Activated CD4-positive, alpha-beta T cell treated with anti-CD3 and anti-CD28 coated beads for 36 hours (primary cell): ENCODE measurements around the gene EML5. TPM values are rescaled to one million over a fixed set of nuclear protein-coding genes. Genes with fewer than 3 reads are reported as not detected.

Source experiments
- ATAC-seq: fragments of 200-7000 bp; cut with Tn5 transposase; one replicate; pipeline ENCODE4 v1.10.0; 2021; ENCODE audit warnings: mild to moderate bottlenecking, moderate library complexity
- CTCF ChIA-PET: fragments of 350-600 bp; sonication (Branson Sonifier 250); formaldehyde crosslinking; loops from one replicate; lab custom pipeline; 2021; ENCODE audit warnings: antibody characterized with exemption; lab: Charles Lee
- POLR2A ChIA-PET: fragments of 350-600 bp; sonication (Branson Sonifier 250); formaldehyde crosslinking; loops from one replicate; lab custom pipeline; 2021; ENCODE audit warnings: antibody characterized with exemption, inconsistent platforms; lab: Charles Lee
- DNase-seq: peaks from one replicate; pipeline ENCODE4 v3.0.0-alpha.2; 2020
- H3K27ac Mint-ChIP-seq: one replicate; pipeline ENCODE4 v1.8.0; 2021; ENCODE audit warnings: mixed read lengths
- H3K27me3 Mint-ChIP-seq: one replicate; pipeline ENCODE4 v1.8.0; 2021; ENCODE audit warnings: mixed read lengths
- H3K36me3 Mint-ChIP-seq: one replicate; pipeline ENCODE4 v1.8.0; 2021; ENCODE audit warnings: low read depth, mixed read lengths
- H3K4me1 Mint-ChIP-seq: one replicate; pipeline ENCODE4 v1.8.0; 2021; ENCODE audit warnings: mixed read lengths
- H3K4me3 Mint-ChIP-seq: one replicate; pipeline ENCODE4 v1.8.0; 2021; ENCODE audit warnings: mild to moderate bottlenecking, moderate library complexity, mixed read lengths
- H3K9me3 Mint-ChIP-seq: one replicate; pipeline ENCODE4 v1.8.0; 2021; ENCODE audit warnings: low read depth, mixed read lengths
- intact Hi-C, 2 experiments: fragments of 100-400 bp; cut with DNase I in 1 of 2; cut with micrococcal nuclease in 1 of 2; formaldehyde crosslinking; loops; one replicate each; pipeline versions ENCODE4 v1.14.2 to v1.15.1; 2022 to 2024; cut with DNase I, micrococcal nuclease
- total RNA-seq, 2 experiments: library from RNA; stranded (reverse); gene quantifications; one replicate each; pipeline ENCODE4 v1.2.3, GENCODE V29; 2021

The EML5 gene
- total RNA-seq, 2 experiments from 2014 or later: 8.1 TPM

DNA sequence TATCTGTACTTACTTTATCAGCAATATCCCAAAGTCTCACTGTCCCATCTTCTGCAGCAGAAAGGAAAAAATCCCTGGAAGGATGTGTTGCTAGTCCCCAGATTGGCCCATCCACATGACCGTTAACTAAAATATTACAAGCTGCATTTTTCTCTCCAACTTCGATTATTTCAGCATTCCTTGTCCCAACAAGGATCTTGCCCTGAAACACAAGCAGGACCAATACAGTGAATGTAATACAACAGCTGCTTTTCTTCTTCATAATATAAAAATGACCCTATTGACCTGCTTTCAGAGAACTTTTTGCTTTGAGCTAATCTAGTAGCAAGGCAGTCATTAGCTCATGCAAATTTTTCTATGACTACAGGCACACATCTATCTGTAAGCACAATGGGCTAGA, 171.7 kb downstream of the EML5 start:
- Mint-ChIP-seq H3K4me1 (no peaks in the 10 kb centered on the region), H3K27ac (no peak overlapping the region), H3K36me3 (peaks cover 22% of the 10 kb centered on the region), H3K27me3 (no peaks in the 10 kb centered on the region), H3K9me3 (no peaks in the 10 kb centered on the region), H3K4me3 (no peak overlapping the region)
- ChIA-PET POLR2A (no interaction called here), CTCF (interaction anchor here (0.6 to 1.2 kb wide), 2 partner anchors 43 to 91 kb away, joined by 3 read pairs; no protein-coding TSS in a partner anchor)
- intact Hi-C loops: no loop called here
- no peak for DNase-seq
- ATAC-seq: no peak

GRCh38 chr14:88618476-88618875, 174.3 kb downstream of the EML5 start:
- no peaks in the 10 kb centered on the region for H3K9me3 Mint-ChIP-seq
- peaks cover 22% of the 10 kb centered on the region for H3K36me3 Mint-ChIP-seq
- DNase-seq: no peak
- no peak overlapping the region for H3K27ac Mint-ChIP-seq
- no peak for ATAC-seq
- ChIA-PET POLR2A (no interaction called here), CTCF (no interaction called here)
- no peak overlapping the region for H3K4me3 Mint-ChIP-seq
- intact Hi-C loops: no loop called here
- H3K4me1 Mint-ChIP-seq: peaks cover 5% of the 10 kb centered on the region
- no peaks in the 10 kb centered on the region for H3K27me3 Mint-ChIP-seq

- ChIA-PET CTCF (no interaction called here), POLR2A (no interaction called here)
- H3K4me1 Mint-ChIP-seq: peaks cover 10% of the 10 kb centered on the region
- H3K27ac Mint-ChIP-seq: no peak overlapping the region
- no peak for DNase-seq
- intact Hi-C loops: no loop called here
- H3K4me3 Mint-ChIP-seq: no peak overlapping the region
- H3K36me3 Mint-ChIP-seq: peaks cover 27% of the 10 kb centered on the region
- H3K9me3 Mint-ChIP-seq: no peaks in the 10 kb centered on the region
- no peak for ATAC-seq
- no peaks in the 10 kb centered on the region for H3K27me3 Mint-ChIP-seq
Observed at GRCh38 chr14:88617479-88617878, 175.3 kb downstream of the EML5 start.

DNA sequence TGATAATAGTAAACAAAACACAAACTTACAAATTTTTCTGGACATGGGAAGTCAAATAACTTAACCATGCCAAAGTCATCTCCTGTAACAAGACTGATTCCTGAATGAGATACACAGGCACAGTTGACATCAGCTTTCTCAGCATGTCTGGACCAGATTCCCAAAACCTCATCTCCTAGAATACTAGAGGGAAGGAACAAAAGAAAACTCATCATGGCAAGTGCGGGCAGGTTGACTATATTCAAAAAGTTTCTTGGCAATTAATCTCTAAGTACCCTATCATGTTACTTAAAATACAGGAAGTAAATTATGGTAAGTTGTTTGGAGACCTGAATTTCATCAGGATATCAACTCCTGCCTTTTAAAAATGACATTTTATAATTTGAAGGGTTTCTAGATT, 176.1 kb downstream of the EML5 start:
- H3K9me3 Mint-ChIP-seq: no peaks in the 10 kb centered on the region
- intact Hi-C loops: no loop called here
- H3K4me3 Mint-ChIP-seq: no peak overlapping the region
- peaks cover 12% of the 10 kb centered on the region for H3K4me1 Mint-ChIP-seq
- peaks cover 28% of the 10 kb centered on the region for H3K36me3 Mint-ChIP-seq
- ChIA-PET POLR2A (no interaction called here), CTCF (interaction anchor here (0.9 to 1.0 kb wide), 2 partner anchors 19 to 21 kb away, joined by 3 to 4 read pairs; no protein-coding TSS in a partner anchor)
- ATAC-seq: no peak
- DNase-seq: no peak
- H3K27ac Mint-ChIP-seq: no peak overlapping the region
- H3K27me3 Mint-ChIP-seq: no peaks in the 10 kb centered on the region

DNA sequence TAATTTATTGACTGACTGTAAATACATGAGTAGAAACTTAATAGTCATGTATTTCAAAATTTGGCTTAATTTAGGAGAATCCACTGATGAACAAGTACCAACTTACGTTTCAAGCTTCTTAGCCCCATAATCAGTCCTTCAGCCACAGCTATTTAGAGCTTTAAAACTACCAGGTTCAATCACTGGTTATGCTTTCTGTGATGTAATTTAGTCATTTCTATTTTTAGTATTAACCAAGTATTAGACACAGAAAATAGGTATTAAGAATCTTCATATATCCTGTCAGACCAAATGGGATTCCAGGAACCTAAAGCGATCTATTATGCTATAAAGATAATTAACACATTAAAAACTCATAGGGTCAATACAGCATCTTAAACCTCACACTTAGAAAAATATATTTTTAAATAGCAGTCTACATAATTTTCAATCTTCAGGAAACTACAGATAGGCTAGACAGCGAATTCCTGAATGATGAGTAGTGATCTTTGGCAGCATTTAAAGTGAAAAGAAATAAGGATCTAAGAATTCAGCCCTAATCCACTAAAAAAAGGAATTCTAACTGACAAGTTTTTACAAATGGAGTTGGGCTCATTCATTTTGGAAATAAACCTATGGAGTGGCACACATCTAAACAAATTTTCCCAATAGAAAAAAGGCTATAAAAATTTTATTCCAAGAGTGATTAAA, 178.4 kb downstream of the EML5 start:
- DNase-seq: no peak
- Mint-ChIP-seq H3K4me3 (no peak overlapping the region), H3K27me3 (no peaks in the 10 kb centered on the region), H3K27ac (no peak overlapping the region), H3K4me1 (peaks cover 13% of the 10 kb centered on the region), H3K9me3 (no peaks in the 10 kb centered on the region), H3K36me3 (peaks cover 46% of the 10 kb centered on the region)
- intact Hi-C loops: no loop called here
- ChIA-PET CTCF (interaction anchor here (0.6 to 1.5 kb wide), 3 partner anchors 30 to 698 kb away, joined by 3 to 5 read pairs (median 3); no protein-coding TSS in a partner anchor), POLR2A (no interaction called here)
- no peak for ATAC-seq

DNA sequence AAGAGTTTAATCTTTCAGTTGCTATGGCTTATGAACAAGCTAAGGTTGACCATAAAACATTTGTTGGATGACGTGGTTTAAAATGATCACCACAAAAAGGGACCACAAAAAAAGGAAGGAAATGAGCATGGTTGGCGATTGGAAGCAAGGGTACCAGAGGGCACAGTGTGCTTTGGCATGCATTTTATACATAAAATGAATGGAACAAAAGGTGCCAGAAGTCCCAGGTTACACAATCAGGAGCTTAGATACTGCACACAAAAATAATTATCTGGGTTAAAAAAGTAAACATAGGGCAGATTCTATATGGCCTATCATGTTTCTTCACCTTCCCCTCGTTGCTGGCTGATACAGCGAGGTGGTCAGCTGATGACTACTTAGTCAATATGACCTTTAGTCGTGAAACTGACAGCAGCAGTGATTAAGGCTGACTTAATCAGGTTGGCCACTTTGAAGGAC, 179.2 kb downstream of the EML5 start:
- H3K4me1 Mint-ChIP-seq: peaks cover 13% of the 10 kb centered on the region
- no peak for ATAC-seq
- no peak overlapping the region for H3K4me3 Mint-ChIP-seq
- H3K27me3 Mint-ChIP-seq: no peaks in the 10 kb centered on the region
- ChIA-PET CTCF (interaction anchor here (0.9 to 1.5 kb wide), 2 partner anchors 29 to 55 kb away, joined by 3 to 5 read pairs; no protein-coding TSS in a partner anchor), POLR2A (no interaction called here)
- no peak for DNase-seq
- H3K36me3 Mint-ChIP-seq: peaks cover 50% of the 10 kb centered on the region
- intact Hi-C loops: no loop called here
- peak overlapping the region; percentile 65 for H3K27ac Mint-ChIP-seq
- H3K9me3 Mint-ChIP-seq: no peaks in the 10 kb centered on the region

DNA sequence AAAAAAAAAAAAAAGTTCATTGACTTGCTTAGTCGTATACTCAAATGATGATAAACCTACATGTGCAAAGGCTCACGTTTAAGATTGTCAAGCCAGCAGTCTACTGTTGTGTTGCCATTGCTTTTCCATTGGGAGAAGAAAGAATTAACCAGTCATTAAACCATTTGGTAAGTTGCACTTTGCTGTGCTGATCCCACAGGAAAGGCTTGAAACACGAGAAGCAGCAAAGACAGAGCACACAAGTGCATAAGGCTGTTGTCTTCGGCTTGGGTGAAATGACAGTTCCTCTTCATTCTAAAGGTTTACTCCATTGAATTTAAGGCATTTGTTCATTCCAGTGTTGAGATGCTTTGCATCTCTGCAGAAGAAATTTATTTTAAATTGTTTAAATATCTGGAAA, 179.8 kb downstream of the EML5 start:
- DNase-seq (no peak), ATAC-seq (no peak)
- Mint-ChIP-seq H3K4me3 (no peak overlapping the region), H3K27ac (no peak overlapping the region), H3K27me3 (no peaks in the 10 kb centered on the region), H3K9me3 (no peaks in the 10 kb centered on the region), H3K4me1 (peaks cover 13% of the 10 kb centered on the region), H3K36me3 (peaks cover 51% of the 10 kb centered on the region)
- intact Hi-C loops: no loop called here
- ChIA-PET POLR2A (no interaction called here), CTCF (interaction anchor here (0.9 to 1.5 kb wide), 2 partner anchors 28 to 55 kb away, joined by 3 to 5 read pairs; no protein-coding TSS in a partner anchor)

DNA sequence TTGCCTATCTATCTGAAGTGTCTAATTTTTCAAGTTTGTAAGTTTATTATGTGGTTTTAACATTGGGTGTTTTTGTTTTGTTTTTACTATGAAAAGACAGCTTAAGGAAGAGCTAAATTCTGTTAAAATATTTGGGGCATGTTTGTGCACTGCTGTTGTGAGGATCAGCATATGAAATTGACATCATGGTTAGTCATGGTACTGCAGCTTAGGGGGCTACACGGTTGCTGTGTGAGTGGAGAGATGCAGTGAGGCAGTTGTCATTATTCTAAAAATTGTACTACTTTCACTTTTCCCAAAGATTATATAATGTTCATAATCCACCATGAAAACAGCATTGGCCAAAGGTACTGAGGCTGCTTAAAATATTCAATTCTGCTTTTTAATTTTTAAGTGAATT, 180.9 kb downstream of the EML5 start:
- ChIA-PET CTCF (interaction anchor here (0.6 kb wide), 1 partner anchor 389 kb away, joined by 3 read pairs; no protein-coding TSS in a partner anchor), POLR2A (interaction anchor here (0.5 kb wide), 1 partner anchor 77 kb away, joined by 4 read pairs; no protein-coding TSS in a partner anchor)
- peaks cover 13% of the 10 kb centered on the region for H3K4me1 Mint-ChIP-seq
- no peaks in the 10 kb centered on the region for H3K27me3 Mint-ChIP-seq
- intact Hi-C loops: no loop called here
- H3K27ac Mint-ChIP-seq: no peak overlapping the region
- no peak overlapping the region for H3K4me3 Mint-ChIP-seq
- ATAC-seq (no peak), DNase-seq (no peak)
- H3K9me3 Mint-ChIP-seq: no peaks in the 10 kb centered on the region
- H3K36me3 Mint-ChIP-seq: peaks cover 61% of the 10 kb centered on the region

DNA sequence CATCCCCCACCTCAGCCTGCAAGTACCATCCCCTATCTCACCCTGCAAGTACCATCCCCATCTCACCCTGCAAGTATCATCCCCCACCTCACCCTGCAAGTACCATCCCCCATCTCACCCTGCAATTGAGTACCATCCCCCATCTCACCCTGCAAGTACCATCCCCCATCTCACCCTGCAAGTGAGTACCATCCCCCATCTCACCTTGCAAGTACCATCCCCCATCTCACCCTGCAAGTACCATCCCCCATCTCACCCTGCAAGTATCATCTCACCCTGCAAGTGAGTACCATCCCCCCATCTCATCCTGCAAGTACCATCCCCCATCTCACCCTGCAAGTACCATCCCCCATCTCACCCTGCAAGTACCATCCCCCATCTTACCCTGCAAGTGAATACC, 184.9 kb downstream of the EML5 start:
- ATAC-seq (no peak), DNase-seq (no peak)
- H3K9me3 Mint-ChIP-seq: no peaks in the 10 kb centered on the region
- CTCF ChIA-PET: no interaction called here
- H3K4me1 Mint-ChIP-seq: peaks cover 11% of the 10 kb centered on the region
- intact Hi-C loops: no loop called here
- H3K27ac Mint-ChIP-seq: no peak overlapping the region
- POLR2A ChIA-PET: no interaction called here
- no peaks in the 10 kb centered on the region for H3K27me3 Mint-ChIP-seq
- no peak overlapping the region for H3K4me3 Mint-ChIP-seq
- peaks cover 73% of the 10 kb centered on the region for H3K36me3 Mint-ChIP-seq

DNA sequence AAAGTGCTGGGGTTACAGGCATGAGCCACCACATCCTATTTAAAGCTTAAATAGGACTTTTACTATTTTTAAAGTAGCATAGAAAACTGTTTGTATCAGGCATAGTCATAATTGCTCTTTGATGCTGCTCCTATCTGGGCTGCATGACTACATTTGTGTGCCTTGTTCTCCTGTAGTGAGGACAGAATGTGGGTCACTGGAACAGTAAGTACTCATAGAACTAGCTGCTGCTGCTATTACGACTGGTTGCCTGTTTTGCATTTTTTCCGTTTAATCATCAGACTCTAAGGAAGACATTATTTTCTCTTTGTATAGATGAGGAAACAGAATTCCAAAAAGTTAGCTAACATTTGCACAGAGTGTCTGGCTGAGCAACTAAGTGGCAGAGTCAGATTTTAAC, 187.2 kb downstream of the EML5 start:
- Mint-ChIP-seq H3K9me3 (no peaks in the 10 kb centered on the region), H3K27me3 (no peaks in the 10 kb centered on the region), H3K4me3 (no peak overlapping the region), H3K4me1 (peaks cover 10% of the 10 kb centered on the region), H3K36me3 (peaks cover 68% of the 10 kb centered on the region), H3K27ac (no peak overlapping the region)
- intact Hi-C loops: no loop called here
- ATAC-seq (peak; percentile 75), DNase-seq (no peak)
- POLR2A ChIA-PET: no interaction called here
- CTCF ChIA-PET: interaction anchor here (1.7 kb wide), 1 partner anchor 11 kb away, joined by 4 read pairs; no protein-coding TSS in a partner anchor

GRCh38 chr14:88604212-88604611, 188.5 kb downstream of the EML5 start:
- Mint-ChIP-seq H3K27me3 (no peaks in the 10 kb centered on the region), H3K9me3 (no peaks in the 10 kb centered on the region), H3K4me3 (no peak overlapping the region), H3K4me1 (peaks cover 24% of the 10 kb centered on the region), H3K36me3 (peaks cover 62% of the 10 kb centered on the region), H3K27ac (no peak overlapping the region)
- no peak for DNase-seq
- ChIA-PET CTCF (no interaction called here), POLR2A (no interaction called here)
- intact Hi-C loops: loop anchor here in 1 of 2 experiments (5.0 kb wide), 1 partner anchor 188 kb away; the partner anchor contains the start of gene EML5
- no peak for ATAC-seq
